ENCODE results near the gene LTC4S. TPM values are rescaled to one million over a fixed set of nuclear protein-coding genes. Genes with fewer than 3 reads are reported as not detected.

Gene LTC4S
- total RNA-seq, 4 donors from 2014 or later = 1.7 to 12.6 (median 5.6) TPM

DNA sequence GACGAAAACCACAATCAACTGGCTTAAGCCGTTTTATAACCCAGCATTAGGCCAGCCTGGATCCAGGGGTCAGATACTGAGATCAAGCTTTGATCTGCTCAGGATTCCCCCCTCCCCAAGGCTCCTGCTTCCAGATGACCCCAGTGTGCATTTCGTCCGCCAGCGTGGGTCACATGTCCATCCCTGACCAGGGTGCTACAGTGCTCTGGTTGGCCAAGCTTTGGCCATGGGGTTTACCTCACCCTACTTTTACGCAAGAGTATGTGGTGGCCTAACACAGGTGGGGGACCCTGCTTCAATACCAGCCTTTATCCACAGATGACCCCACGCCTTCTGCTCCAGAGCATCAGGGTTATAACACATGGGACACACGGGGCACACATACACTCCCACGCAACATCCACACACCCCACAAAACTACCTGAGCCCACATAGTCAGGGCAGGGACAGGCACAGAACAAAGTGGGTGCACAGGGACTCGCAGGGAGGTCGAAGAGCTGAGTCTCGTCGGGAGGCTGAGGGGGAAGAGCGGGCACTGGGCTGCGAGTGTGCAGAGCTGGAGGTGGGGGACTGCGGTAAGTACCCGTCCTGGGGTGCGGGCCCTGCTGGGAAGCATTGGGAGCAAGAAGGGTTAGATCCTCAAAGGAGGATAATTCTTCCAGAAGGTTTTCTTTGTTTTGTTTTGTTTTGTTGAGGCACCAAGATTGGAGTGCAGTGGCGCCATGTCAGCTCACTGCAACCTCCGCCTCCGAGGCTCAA, 21.9 kb downstream of the LTC4S start:
- ATAC-seq = no peak
- DNase-seq = peak in 1 of 2 donors; percentile 1
- Histone ChIP-seq H3K4me1 (peaks cover 23 to 32% of the 10 kb centered on the region in 2 donors), H3K27me3 (no peaks in the 10 kb centered on the region), H3K4me3 (no peak overlapping the region), H3K27ac (no peak overlapping the region), H3K9me3 (no peaks in the 10 kb centered on the region), H3K36me3 (no peaks in the 10 kb centered on the region)
- intact Hi-C loops (cut with DNase I; ENCODE audit: low total_unique reads) (loop anchor here (5.0 kb wide), 1 partner anchor 138 kb away; no protein-coding TSS in a partner anchor), in situ Hi-C loops (cut with MboI; ENCODE audit: low sequenced_read_pairs in 4 of 4) (no loop called here)
- TF ChIP-seq, protein P1, sequence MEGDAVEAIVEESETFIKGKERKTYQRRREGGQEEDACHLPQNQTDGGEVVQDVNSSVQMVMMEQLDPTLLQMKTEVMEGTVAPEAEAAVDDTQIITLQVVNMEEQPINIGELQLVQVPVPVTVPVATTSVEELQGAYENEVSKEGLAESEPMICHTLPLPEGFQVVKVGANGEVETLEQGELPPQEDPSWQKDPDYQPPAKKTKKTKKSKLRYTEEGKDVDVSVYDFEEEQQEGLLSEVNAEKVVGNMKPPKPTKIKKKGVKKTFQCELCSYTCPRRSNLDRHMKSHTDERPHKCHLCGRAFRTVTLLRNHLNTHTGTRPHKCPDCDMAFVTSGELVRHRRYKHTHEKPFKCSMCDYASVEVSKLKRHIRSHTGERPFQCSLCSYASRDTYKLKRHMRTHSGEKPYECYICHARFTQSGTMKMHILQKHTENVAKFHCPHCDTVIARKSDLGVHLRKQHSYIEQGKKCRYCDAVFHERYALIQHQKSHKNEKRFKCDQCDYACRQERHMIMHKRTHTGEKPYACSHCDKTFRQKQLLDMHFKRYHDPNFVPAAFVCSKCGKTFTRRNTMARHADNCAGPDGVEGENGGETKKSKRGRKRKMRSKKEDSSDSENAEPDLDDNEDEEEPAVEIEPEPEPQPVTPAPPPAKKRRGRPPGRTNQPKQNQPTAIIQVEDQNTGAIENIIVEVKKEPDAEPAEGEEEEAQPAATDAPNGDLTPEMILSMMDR (IDR thresholded peaks at IDR 0.05 in 4 of 5, conservative IDR thresholded peaks at IDR 0.05 in 1 of 5) = no peak
- no peak for TF ChIP-seq POLR2A (IDR thresholded peaks at IDR 0.05)

DNA sequence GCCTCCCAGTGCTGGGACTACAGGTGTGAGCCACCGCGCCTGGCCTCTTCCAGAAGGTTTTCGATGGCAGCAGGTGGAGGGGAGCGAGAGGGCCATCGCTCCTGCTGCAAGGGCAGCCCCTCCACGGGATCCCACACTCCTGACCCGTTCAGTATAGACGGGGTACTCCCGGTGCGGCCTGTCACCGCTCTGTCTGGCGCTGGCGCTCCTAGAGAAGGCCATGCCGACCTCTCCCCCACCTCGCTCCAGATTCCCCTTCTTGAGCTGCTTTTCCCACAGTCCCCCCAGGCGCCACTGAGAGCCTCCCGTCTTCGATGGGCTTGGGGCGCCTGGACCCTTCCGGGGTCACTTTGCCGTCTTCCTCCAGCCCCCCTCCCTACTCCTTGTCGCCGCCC, 22.6 kb downstream of the LTC4S start:
- TF ChIP-seq, protein P1 (IDR thresholded peaks at IDR 0.05 in 4 of 5, conservative IDR thresholded peaks at IDR 0.05 in 1 of 5) = no peak
- no peak for TF ChIP-seq POLR2A (IDR thresholded peaks at IDR 0.05)
- in situ Hi-C loops (cut with MboI; ENCODE audit: low sequenced_read_pairs in 4 of 4) (no loop called here), intact Hi-C loops (cut with DNase I; ENCODE audit: low total_unique reads) (loop anchor here (5.0 kb wide), 1 partner anchor 139 kb away; no protein-coding TSS in a partner anchor)
- DNase-seq (no peak), ATAC-seq (no peak)
- peak overlapping the region; percentile 95 to 100 (median 99) for H3K27ac ChIP-seq
- no peaks in the 10 kb centered on the region for H3K9me3 ChIP-seq
- peak overlapping the region; percentile 45 to 58 (median 54) for H3K4me3 ChIP-seq
- no peaks in the 10 kb centered on the region for H3K36me3 ChIP-seq
- H3K4me1 ChIP-seq = peaks cover 23 to 32% of the 10 kb centered on the region in 2 donors
- no peaks in the 10 kb centered on the region for H3K27me3 ChIP-seq

DNA sequence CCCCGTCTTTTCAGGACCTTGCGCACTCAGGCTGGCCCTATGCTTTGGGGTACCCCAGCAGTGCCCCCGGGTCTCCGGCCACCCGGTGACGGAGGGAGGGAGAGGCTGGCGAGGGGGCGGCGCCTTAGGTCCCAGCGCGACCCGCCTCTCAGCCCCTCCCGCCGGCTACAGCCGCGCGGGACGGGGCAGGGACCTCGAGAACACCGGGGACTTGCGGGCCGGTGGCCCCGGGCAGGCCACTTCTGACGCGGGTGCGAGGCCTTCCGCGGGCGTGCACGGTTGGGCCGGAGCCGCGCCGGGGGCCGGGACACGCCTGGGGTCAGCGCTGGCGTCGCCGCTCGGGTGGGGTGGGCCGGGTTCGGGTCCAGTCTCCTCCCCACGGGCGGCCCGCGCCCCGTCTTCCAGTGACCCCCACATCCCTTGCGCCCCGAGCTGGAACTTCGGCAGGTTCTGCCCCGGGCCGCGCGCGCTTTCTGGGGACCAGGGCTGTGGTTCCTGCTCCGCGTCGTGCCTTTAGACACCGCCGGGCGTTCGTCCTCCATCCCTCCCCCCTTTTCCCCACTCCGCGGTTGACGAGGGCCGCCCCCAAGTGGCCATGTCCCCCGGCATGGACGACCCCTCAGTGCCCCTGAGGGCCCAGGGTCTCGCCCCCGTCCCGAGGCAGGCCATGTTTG, 23.1 kb downstream of the LTC4S start:
- peak overlapping the region; percentile 95 to 100 (median 99) for H3K27ac ChIP-seq

DNA sequence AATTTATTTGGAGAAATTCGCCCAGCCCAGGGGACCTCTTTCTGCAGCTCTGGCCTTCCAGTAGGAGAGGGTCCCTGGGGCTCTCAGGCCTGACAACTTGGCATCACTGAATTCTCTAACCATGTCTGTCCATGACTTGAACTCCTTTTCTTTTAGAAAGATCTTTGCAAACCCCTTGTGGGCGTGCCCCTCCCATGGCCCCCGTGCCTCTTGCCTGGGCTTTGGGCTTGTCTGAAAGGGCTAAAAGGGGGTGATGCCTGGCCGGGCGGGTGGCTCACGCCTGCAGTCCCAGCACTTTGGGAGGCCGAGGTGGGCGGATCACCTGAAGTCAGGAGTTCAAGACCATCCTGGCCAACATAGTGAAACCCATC, 23.7 kb downstream of the LTC4S start:
- in situ Hi-C loops (cut with MboI; ENCODE audit: low sequenced_read_pairs in 4 of 4) = no loop called here
- peak overlapping the region; percentile 95 to 100 (median 99) for H3K27ac ChIP-seq

More for the DNA sequence above, 23.1 kb downstream of the LTC4S start:
- in situ Hi-C loops (cut with MboI; ENCODE audit: low sequenced_read_pairs in 4 of 4) (no loop called here), intact Hi-C loops (cut with DNase I; ENCODE audit: low total_unique reads) (loop anchor here (5.0 kb wide), 1 partner anchor 140 kb away; no protein-coding TSS in a partner anchor)
- Histone ChIP-seq H3K4me1 (peaks cover 23 to 33% of the 10 kb centered on the region in 2 donors), H3K9me3 (no peaks in the 10 kb centered on the region), H3K27me3 (no peaks in the 10 kb centered on the region), H3K36me3 (peaks cover 0 to 2% of the 10 kb centered on the region in 2 donors), H3K4me3 (peak overlapping the region; percentile 45 to 58 (median 54))
- ATAC-seq = no peak
- peak in 1 of 2 donors; percentile 31 for TF ChIP-seq POLR2A (IDR thresholded peaks at IDR 0.05)
- TF ChIP-seq, protein P1 (IDR thresholded peaks at IDR 0.05 in 4 of 5, conservative IDR thresholded peaks at IDR 0.05 in 1 of 5) = no peak
- peak in 1 of 2 donors; percentile 2 for DNase-seq

More for the DNA sequence above, 23.7 kb downstream of the LTC4S start:
- Histone ChIP-seq H3K9me3 (no peaks in the 10 kb centered on the region), H3K4me3 (peak overlapping the region; percentile 45 to 58 (median 54)), H3K36me3 (peaks cover 0 to 7% of the 10 kb centered on the region in 2 donors), H3K4me1 (peaks cover 28 to 38% of the 10 kb centered on the region in 2 donors), H3K27me3 (no peaks in the 10 kb centered on the region)
- intact Hi-C loops (cut with DNase I; ENCODE audit: low total_unique reads) = loop anchor here (5.0 kb wide), 1 partner anchor 140 kb away; no protein-coding TSS in a partner anchor
- peak in 1 of 2 donors; percentile 2 for DNase-seq
- no peak for TF ChIP-seq POLR2A (IDR thresholded peaks at IDR 0.05)
- TF ChIP-seq, protein P1 (IDR thresholded peaks at IDR 0.05 in 4 of 5, conservative IDR thresholded peaks at IDR 0.05 in 1 of 5) = no peak
- no peak for ATAC-seq
